Upper lobe of left lung (tissue), 4 donors: ENCODE results near the gene TMEM161A.

Source experiments
- POLR2A ChIP-seq, 4 donors: fragments of 450-650 bp; IDR thresholded peaks; one replicate each; pipeline ENCODE4 v1.5.1; 2016 to 2017; ENCODE audit warnings: antibody characterized with exemption in 4 of 4, mild to moderate bottlenecking in 2 of 4
- TF ChIP-seq, protein P1 (sequence below), 6 experiments: fragments of 450-650 bp in 4 of 6; fragments of 200-600 bp in 2 of 6; sonication (generic) in 2 of 6; IDR thresholded peaks; one replicate each; pipeline ENCODE4 v1.5.1; 2016 to 2019; ENCODE audit warnings: antibody characterized with exemption in 6 of 6

DNA sequence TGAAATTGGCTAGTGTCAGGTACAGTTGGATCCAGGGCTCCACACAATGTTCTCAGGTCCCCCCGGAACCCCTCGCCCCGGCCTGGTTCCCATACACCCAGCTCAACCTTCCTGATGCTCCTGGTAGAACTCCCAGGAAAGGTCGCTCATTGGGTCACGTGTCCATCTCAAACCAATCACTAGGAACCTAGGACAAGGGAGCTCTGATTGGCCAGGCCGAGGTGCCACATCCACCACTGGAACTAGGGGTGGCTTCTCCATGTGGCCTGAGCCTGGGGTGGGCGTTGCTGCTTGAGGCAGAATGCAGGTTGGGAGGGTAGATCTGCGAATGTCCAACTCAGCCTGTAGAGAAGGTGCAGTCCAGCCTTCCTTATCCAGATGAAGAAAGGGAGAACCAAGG, 38.7 kb upstream of the TMEM161A start:
- TF ChIP-seq, protein P1, sequence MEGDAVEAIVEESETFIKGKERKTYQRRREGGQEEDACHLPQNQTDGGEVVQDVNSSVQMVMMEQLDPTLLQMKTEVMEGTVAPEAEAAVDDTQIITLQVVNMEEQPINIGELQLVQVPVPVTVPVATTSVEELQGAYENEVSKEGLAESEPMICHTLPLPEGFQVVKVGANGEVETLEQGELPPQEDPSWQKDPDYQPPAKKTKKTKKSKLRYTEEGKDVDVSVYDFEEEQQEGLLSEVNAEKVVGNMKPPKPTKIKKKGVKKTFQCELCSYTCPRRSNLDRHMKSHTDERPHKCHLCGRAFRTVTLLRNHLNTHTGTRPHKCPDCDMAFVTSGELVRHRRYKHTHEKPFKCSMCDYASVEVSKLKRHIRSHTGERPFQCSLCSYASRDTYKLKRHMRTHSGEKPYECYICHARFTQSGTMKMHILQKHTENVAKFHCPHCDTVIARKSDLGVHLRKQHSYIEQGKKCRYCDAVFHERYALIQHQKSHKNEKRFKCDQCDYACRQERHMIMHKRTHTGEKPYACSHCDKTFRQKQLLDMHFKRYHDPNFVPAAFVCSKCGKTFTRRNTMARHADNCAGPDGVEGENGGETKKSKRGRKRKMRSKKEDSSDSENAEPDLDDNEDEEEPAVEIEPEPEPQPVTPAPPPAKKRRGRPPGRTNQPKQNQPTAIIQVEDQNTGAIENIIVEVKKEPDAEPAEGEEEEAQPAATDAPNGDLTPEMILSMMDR (IDR thresholded peaks at IDR 0.05) = no peak
- no peak for TF ChIP-seq POLR2A (IDR thresholded peaks at IDR 0.05)
